ENCODE measurements around the gene SEPSECS.

The SEPSECS gene

GRCh38 chr4:25160714-25161592 is 704 bp upstream of the SEPSECS start:
- in situ Hi-C loops (cut with MboI; ENCODE audit: low sequenced_read_pairs, unreplicated experiment): no loop called here
- peak; percentile 22 for DNase-seq (ENCODE audit: low spot score)
- no peak for TF ChIP-seq CTCF (IDR thresholded peaks at IDR 0.05; ENCODE audit: borderline replicate concordance, control extremely low read depth, extremely low read depth, insufficient read depth, missing control alignments)

GRCh38 chr4:25158817-25159216 is 1.4 kb downstream of the SEPSECS start:
- in situ Hi-C loops (cut with MboI; ENCODE audit: low sequenced_read_pairs, unreplicated experiment): no loop called here
- no peak for TF ChIP-seq CTCF (IDR thresholded peaks at IDR 0.05; ENCODE audit: borderline replicate concordance, control extremely low read depth, extremely low read depth, insufficient read depth, missing control alignments)
- no peak for DNase-seq (ENCODE audit: low spot score)

GRCh38 chr4:25157081-25157480 is 3.2 kb downstream of the SEPSECS start:
- in situ Hi-C loops (cut with MboI; ENCODE audit: low sequenced_read_pairs, unreplicated experiment): no loop called here
- TF ChIP-seq CTCF (IDR thresholded peaks at IDR 0.05; ENCODE audit: borderline replicate concordance, control extremely low read depth, extremely low read depth, insufficient read depth, missing control alignments): no peak
- DNase-seq (ENCODE audit: low spot score): no peak

- in situ Hi-C loops (cut with MboI; ENCODE audit: low sequenced_read_pairs, unreplicated experiment): no loop called here
- DNase-seq (ENCODE audit: low spot score): no peak
- no peak for TF ChIP-seq CTCF (IDR thresholded peaks at IDR 0.05; ENCODE audit: borderline replicate concordance, control extremely low read depth, extremely low read depth, insufficient read depth, missing control alignments)
Measured at GRCh38 chr4:25155947-25156346, 4.3 kb downstream of the SEPSECS start.

GRCh38 chr4:25154594-25155265 is 5.5 kb downstream of the SEPSECS start:
- in situ Hi-C loops (cut with MboI; ENCODE audit: low sequenced_read_pairs, unreplicated experiment): no loop called here
- DNase-seq (ENCODE audit: low spot score): no peak
- TF ChIP-seq CTCF (IDR thresholded peaks at IDR 0.05; ENCODE audit: borderline replicate concordance, control extremely low read depth, extremely low read depth, insufficient read depth, missing control alignments): no peak

GRCh38 chr4:25146076-25146475 is 14.2 kb downstream of the SEPSECS start:
- no peak for TF ChIP-seq CTCF (IDR thresholded peaks at IDR 0.05; ENCODE audit: borderline replicate concordance, control extremely low read depth, extremely low read depth, insufficient read depth, missing control alignments)
- in situ Hi-C loops (cut with MboI; ENCODE audit: low sequenced_read_pairs, unreplicated experiment): loop anchor here (10.0 to 25.0 kb wide), 2 partner anchors 161 to 659 kb away; no protein-coding TSS in a partner anchor
- DNase-seq (ENCODE audit: low spot score): no peak

Measured in GM13976 (cell line).